Gastrocnemius medialis (tissue), 4 donors: ENCODE measurements around the gene THNSL1. TPM values are rescaled to one million over a fixed set of nuclear protein-coding genes. Genes with fewer than 3 reads are reported as not detected.
A peak's percentile ranks its signal among the peaks of the same experiment; 100 is the strongest.

Source experiments
- ATAC-seq, 2 donors: fragments of 150-250 bp; one replicate each; pipeline ENCODE4 v1.9.1; 2016
- DNase-seq, 2 donors: peaks; one replicate each; pipeline ENCODE4 v3.0.0-alpha.2; 2019
- H3K27ac ChIP-seq, 4 donors: fragments of 200-600 bp; sonication (generic); 1 replicate in 1 of 4; 2 replicates in 3 of 4; pipeline ENCODE4 v1.5.1; 2016 to 2018; ENCODE audit warnings: mild to moderate bottlenecking in 2 of 4, moderate library complexity in 1 of 4
- H3K27me3 ChIP-seq, 3 donors: fragments of 200-600 bp; sonication (generic) in 2 of 3; 1 replicate in 1 of 3; 2 replicates in 2 of 3; pipeline versions ENCODE4 v1.5.1 to v1.6.0; 2016 to 2019; ENCODE audit warnings: mild to moderate bottlenecking in 1 of 3, moderate library complexity in 1 of 3
- H3K36me3 ChIP-seq, 2 donors: fragments of 200-600 bp; sonication (generic) in 1 of 2; one replicate each; pipeline ENCODE4 v1.5.1; 2017 to 2018
- H3K4me1 ChIP-seq, 2 donors: fragments of 200-600 bp; sonication (generic) in 1 of 2; one replicate each; pipeline ENCODE4 v1.5.1; 2016 to 2017; ENCODE audit warnings: mild to moderate bottlenecking in 2 of 2
- H3K4me3 ChIP-seq, 4 donors: fragments of 200-600 bp; sonication (generic) in 3 of 4; 1 replicate in 1 of 4; 2 replicates in 3 of 4; pipeline ENCODE4 v1.5.1; 2016 to 2019; ENCODE audit warnings: mild to moderate bottlenecking in 2 of 4
- H3K9me3 ChIP-seq, 3 donors: fragments of 200-600 bp; sonication (generic) in 2 of 3; 1 replicate in 1 of 3; 2 replicates in 2 of 3; pipeline ENCODE4 v1.5.1; 2016 to 2019
- CTCF ChIP-seq, 5 experiments: fragments of 450-650 bp in 3 of 5; fragments of 200-600 bp in 2 of 5; sonication (generic) in 2 of 5; IDR thresholded peaks in 4 of 5; conservative IDR thresholded peaks in 1 of 5; 1 replicate in 4 of 5; 2 replicates in 1 of 5; pipeline ENCODE4 v1.5.1; 2016 to 2019; ENCODE audit warnings: antibody characterized with exemption in 5 of 5, mild to moderate bottlenecking in 3 of 5, moderate library complexity in 3 of 5
- POLR2A ChIP-seq, 2 donors: fragments of 450-650 bp; IDR thresholded peaks; one replicate each; pipeline ENCODE4 v1.6.1; 2017; ENCODE audit warnings: antibody characterized with exemption in 2 of 2, mild to moderate bottlenecking in 2 of 2, moderate library complexity in 2 of 2
- in situ Hi-C, 4 donors: fragments of 200-750 bp; cut with MboI; loops; one replicate each; pipeline versions ENCODE4 v1.15.0 to v1.8.0; 2017; ENCODE audit warnings: low sequenced_read_pairs in 4 of 4
- intact Hi-C: fragments of 100-400 bp; cut with DNase I; formaldehyde crosslinking; loops from one replicate; pipeline ENCODE4 v1.15.1; 2023; ENCODE audit warnings: low total_unique reads
- total RNA-seq, 4 donors: library from RNA; depleted of rRNA; stranded (reverse); fragments of >200 nt; gene quantifications; one replicate each; pipeline versions ENCODE4 v1.1.0 to v1.2.3, GENCODE V29; 2016

The THNSL1 gene
- total RNA-seq, 4 donors from 2014 or later: 0.82 to 2.0 (median 1.7) TPM

GRCh38 chr10:24971374-24971773 is 45.0 kb upstream of the THNSL1 start:
- no peaks in the 10 kb centered on the region for H3K9me3 ChIP-seq
- no peak overlapping the region for H3K4me3 ChIP-seq
- intact Hi-C loops (no loop called here), in situ Hi-C loops (no loop called here)
- no peaks in the 10 kb centered on the region for H3K27me3 ChIP-seq
- DNase-seq: no peak
- peaks cover 0 to 3% of the 10 kb centered on the region in 2 donors for H3K4me1 ChIP-seq
- peak in 1 of 2 donors; percentile 58 for ATAC-seq
- H3K27ac ChIP-seq: no peak overlapping the region
- H3K36me3 ChIP-seq: no peaks in the 10 kb centered on the region
- TF ChIP-seq CTCF (IDR thresholded peaks at IDR 0.05 in 4 of 5, conservative IDR thresholded peaks at IDR 0.05 in 1 of 5) (no peak), POLR2A (IDR thresholded peaks at IDR 0.05) (no peak)

GRCh38 chr10:24973163-24973562 is 43.2 kb upstream of the THNSL1 start:
- ATAC-seq: no peak
- Histone ChIP-seq H3K4me3 (no peak overlapping the region), H3K4me1 (peaks cover 0 to 3% of the 10 kb centered on the region in 2 donors), H3K27me3 (no peaks in the 10 kb centered on the region), H3K9me3 (no peaks in the 10 kb centered on the region), H3K36me3 (no peaks in the 10 kb centered on the region), H3K27ac (no peak overlapping the region)
- intact Hi-C loops: no loop called here
- in situ Hi-C loops: no loop called here
- no peak for DNase-seq
- TF ChIP-seq CTCF (IDR thresholded peaks at IDR 0.05 in 4 of 5, conservative IDR thresholded peaks at IDR 0.05 in 1 of 5) (no peak), POLR2A (IDR thresholded peaks at IDR 0.05) (no peak)

GRCh38 chr10:24974976-24975375 is 41.4 kb upstream of the THNSL1 start:
- intact Hi-C loops (no loop called here), in situ Hi-C loops (loop anchor here (25.0 kb wide), 2 partner anchors 238 to 338 kb away; no protein-coding TSS in a partner anchor)
- DNase-seq (peak; percentile 20 to 50), ATAC-seq (peak; percentile 81 to 91)
- H3K27ac ChIP-seq: peak overlapping the region in 1 of 4 donors; percentile 32
- TF ChIP-seq POLR2A (IDR thresholded peaks at IDR 0.05) (no peak), CTCF (IDR thresholded peaks at IDR 0.05 in 4 of 5, conservative IDR thresholded peaks at IDR 0.05 in 1 of 5) (no peak)
- H3K36me3 ChIP-seq: no peaks in the 10 kb centered on the region
- no peak overlapping the region for H3K4me3 ChIP-seq
- H3K4me1 ChIP-seq: peaks cover 0 to 3% of the 10 kb centered on the region in 2 donors
- no peaks in the 10 kb centered on the region for H3K9me3 ChIP-seq
- no peaks in the 10 kb centered on the region for H3K27me3 ChIP-seq

- intact Hi-C loops: no loop called here
- in situ Hi-C loops: loop anchor here (10.0 to 25.0 kb wide), 3 partner anchors 242 to 342 kb away; no protein-coding TSS in a partner anchor
- Histone ChIP-seq H3K27me3 (no peaks in the 10 kb centered on the region), H3K9me3 (no peaks in the 10 kb centered on the region), H3K4me1 (peaks cover 0 to 2% of the 10 kb centered on the region in 2 donors), H3K4me3 (no peak overlapping the region), H3K27ac (no peak overlapping the region), H3K36me3 (no peaks in the 10 kb centered on the region)
- ATAC-seq: no peak
- no peak for DNase-seq
- TF ChIP-seq POLR2A (IDR thresholded peaks at IDR 0.05) (no peak), CTCF (IDR thresholded peaks at IDR 0.05 in 4 of 5, conservative IDR thresholded peaks at IDR 0.05 in 1 of 5) (no peak)
These were observed 36.7 kb upstream of the THNSL1 start for GRCh38 chr10:24979685-24980084.
